GM03348 (cell line): ENCODE data around the gene MRPS18A.
"Not testable (repeated sequence)": the region's sequence is repeated elsewhere in the genome, so short reads cannot be mapped to it uniquely, and the experiment has no call there.

Experiments used
- DNase-seq: peaks from one replicate; pipeline ENCODE4 v3.0.0; 2012; ENCODE audit warnings: low spot score

Gene MRPS18A

GRCh38 chr6:43635387-43636307, 51.9 kb downstream of the MRPS18A start, which contains the start of gene MAD2L1BP:
TSS of gene MAD2L1BP (plus strand) at chr6:43635840. CDS start at chr6:43635876, 36 bp downstream.
- DNase-seq: peak; percentile 87

DNA sequence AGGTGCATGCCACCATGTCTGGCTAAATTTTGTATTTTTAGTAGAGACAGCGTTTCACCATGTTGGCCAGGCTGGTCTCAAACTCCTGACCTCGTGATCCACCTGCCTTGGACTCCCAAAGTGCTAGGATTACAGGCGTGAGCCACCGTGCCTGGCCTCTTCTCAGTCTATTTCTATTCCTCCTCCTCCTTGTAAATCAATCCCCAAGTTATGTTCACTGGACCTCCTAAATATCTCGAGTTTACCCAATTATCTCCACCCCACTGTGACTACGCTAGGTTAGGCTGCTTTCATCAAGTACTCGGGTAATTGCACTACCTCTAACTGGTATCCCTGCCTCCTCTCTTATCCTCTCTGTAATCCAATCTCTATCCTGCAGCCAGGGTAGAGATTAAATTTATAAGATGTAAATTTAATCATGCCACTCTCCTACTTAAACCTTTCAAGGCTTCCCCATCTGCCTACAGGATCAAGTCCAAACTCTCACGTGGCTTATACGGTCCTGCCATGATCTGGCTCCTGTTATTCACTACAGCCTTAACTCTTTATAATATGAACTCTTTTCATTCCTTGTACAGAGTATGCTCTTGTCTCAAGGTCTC, 52.8 kb downstream of the MRPS18A start:
- DNase-seq: no peak

GRCh38 chr6:43633002-43633401, 54.6 kb downstream of the MRPS18A start:
- DNase-seq: not testable (repeated sequence)

DNA sequence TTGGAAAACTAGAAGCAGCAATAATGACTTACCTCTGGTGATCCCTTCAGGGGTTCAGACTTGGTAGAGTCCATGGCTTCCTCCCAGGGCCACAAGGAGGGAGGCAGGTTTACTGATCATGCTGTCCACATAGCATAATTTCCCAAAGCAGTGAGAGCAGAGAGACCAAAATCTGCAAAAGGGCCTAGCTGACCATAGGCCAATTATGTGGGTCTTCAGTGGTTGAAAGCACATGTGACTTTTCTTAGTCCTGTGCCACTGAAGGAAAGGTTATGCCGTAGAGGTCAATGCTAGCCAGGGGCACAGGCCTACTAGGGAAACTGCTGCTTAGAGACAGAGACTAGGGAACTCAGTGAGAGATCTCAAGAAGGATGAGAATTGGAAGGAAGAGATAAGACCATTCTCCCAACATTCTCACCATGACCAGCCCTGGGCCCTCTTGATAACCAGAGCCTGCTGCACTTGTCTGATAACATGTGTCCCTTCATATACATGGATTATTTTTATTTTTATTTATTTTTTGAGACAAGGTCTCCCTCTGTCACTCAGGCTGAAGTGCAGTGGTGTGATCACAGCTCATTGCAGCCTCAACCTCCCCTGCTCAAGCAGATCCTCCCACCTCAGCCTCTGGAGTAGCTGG, 56.5 kb downstream of the MRPS18A start:
- DNase-seq: no peak

GRCh38 chr6:43629505-43630300, 57.9 kb downstream of the MRPS18A start:
- peak; percentile 98 for DNase-seq

- peak; percentile 97 for DNase-seq
Measured at GRCh38 chr6:43629104-43629504, 58.5 kb downstream of the MRPS18A start, which contains the start of gene GTPBP2. TSS of gene GTPBP2 (minus strand) at chr6:43629264. CDS start at chr6:43629162, 102 bp downstream.

DNA sequence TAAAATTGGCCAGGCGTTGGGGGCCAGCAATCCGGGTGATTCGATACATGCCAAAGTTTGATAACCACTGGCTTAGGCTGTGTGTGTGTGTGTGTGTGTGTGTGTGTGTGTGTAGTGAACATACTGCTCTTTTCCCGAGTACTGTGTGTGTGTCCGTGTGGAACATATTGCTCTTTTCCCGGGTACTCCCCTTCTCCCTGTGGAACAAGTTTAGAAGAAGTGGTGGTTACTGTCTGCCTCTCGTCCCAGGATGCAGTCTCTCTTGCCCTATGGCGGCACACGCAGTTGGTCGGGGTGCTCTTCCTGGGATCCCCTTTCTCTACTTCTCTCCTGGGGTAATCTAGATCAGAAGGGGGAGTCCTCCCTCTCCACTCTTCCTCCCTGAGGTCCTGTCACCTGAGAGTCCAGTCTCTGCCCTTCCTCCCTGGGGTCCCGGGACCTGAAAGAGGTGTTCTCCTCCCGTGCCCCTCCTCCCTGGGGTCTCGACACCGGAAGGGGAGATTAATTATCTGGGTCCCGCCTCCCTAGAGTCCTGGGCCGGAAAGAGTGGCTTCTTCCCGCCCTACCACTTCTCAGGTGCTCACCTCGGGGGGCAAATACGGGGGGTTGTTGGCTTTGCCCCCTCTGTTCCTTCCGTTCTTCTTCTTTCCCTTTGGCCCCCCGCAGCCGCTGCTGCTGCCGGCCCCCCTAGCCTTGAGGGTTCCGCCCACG, 59.0 kb downstream of the MRPS18A start:
- peak; percentile 63 for DNase-seq

DNA sequence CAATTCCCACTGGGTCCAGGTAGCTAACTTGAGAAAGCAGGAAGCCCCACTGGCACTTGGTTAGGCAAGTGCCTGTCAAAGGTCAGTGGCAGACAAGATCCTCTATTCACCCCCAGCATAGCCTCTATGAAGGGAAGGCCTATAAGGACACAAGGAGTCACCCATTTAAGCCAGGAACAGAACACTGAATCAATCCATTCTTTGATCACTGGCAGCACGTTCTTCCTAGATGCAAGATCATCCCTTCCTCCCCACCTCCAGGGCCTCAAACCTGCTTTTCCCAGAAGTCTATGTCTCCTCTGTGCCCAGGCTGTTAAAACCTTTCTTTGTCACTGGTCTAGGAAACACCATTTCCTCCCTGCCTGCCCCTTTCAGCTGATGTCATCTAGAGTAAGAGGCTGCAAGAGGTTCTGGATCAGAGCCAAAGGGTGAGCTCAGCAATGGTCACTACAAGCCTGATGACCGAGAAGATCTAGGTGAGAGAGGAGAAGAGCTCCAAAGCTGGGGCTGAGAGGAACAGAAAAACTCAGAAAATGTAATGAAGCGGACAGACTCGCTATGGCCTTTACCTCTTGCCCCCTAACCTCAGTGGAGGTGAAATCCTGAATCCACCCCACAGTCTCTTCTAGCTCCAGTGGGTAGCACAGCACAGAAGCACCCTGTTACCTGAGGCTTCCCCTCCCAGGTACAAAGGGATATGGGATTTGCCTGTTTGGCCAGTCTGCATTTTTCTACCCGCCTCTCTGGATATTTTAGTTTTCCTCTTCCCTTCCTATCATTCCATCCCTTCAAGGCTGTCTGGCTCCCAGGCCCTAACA, 60.4 kb downstream of the MRPS18A start:
- peak; percentile 87 for DNase-seq

DNA sequence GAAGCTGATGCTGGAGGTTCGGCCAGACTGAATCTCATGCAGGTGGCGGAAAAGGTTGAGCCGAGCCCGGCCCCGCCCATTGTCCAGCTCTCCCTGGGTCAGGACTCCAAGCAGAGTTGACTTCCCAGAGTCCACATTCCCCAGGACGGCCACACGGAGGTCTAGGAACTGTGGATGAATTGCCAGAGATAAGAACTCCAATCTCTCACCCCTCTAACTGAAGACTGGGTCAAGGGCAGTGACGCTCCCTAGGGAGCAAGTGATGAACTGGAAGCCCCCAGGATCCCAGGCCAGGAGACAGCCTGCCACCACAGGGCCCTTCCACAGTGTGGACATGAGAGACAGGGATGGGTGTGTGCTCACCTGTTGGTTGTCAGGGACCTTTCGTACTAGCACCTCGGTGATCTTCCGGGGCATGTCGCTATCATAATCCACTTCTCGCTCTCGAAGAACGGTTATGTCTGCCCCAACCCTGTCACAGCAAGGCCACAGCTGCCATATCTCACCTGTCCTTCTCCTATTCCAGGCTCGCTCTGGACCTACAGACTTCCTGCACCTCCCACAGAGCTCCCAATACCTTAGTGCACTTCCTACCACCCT, 62.1 kb downstream of the MRPS18A start:
- DNase-seq: no peak

DNA sequence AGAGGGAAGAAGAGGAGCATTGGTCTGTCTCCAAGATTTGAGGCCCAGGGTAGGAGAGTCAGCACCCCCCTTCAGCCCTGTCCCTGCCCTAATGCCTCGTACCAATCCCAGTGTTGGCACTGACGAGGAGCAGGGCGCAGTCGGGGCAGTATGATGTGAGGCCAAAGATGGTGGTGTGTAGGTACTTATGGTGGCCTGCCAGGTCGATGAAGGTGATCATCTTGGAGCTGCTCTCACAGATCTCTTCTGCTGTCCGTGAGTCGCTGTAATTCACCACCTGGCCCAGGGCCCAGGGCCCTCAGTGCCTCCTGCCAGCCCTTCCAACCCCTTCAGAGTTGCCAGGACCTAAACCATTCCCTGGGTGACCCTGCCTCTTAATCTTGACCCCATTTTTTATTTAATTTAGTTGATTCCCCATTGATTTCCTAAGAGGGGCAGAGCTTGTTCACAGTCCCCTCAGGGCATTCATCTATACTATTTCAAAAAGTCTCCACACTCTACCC, 62.8 kb downstream of the MRPS18A start:
- no peak for DNase-seq

GRCh38 chr6:43623880-43624785, 63.5 kb downstream of the MRPS18A start:
- DNase-seq: no peak

DNA sequence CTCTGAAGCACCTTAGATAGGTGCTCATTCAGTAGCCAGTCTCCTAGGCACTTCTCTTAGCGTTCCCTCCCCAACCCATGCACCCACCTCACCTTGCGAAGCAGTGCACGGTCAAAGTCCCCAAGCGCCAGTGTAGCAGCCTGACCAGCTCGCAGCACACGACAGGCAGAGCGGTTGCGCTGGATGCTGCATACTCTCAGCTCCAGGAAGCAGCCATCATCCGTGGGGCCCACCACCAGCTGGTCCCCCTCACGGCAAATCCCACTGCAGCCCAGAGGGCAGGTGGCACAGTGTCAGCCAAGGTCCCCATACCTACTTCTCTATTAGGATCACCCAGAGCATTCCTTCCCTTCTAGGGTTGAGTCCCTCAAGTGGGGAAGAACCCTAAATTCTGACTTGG, 65.0 kb downstream of the MRPS18A start:
- no peak for DNase-seq

DNA sequence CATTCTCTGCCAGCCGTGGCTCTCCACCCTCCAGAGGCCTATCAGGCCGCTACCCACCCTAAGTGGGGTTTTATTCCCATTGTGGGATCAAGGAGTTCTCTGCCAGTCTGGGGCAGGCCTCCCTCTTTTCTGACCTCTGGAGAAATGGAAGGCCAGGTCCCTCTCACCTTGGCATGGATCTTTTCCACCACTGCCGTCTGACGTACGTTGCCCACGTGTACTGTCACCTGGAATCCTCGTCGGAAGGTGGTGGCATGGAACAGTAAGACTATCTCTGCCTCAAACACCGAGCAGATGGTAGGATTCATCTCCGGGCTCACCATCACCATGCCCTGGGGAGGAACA, 65.8 kb downstream of the MRPS18A start:
- no peak for DNase-seq
